Activated T-cell treated with anti-CD3 and anti-CD28 coated beads, Interleukin-2, amount 50 U/mL, for 1 hour (primary cell): ENCODE results near the gene MTX3.

Experiments used
- DNase-seq: peaks from one replicate; pipeline ENCODE4 v3.0.0-alpha.2; 2020

Gene MTX3

DNA sequence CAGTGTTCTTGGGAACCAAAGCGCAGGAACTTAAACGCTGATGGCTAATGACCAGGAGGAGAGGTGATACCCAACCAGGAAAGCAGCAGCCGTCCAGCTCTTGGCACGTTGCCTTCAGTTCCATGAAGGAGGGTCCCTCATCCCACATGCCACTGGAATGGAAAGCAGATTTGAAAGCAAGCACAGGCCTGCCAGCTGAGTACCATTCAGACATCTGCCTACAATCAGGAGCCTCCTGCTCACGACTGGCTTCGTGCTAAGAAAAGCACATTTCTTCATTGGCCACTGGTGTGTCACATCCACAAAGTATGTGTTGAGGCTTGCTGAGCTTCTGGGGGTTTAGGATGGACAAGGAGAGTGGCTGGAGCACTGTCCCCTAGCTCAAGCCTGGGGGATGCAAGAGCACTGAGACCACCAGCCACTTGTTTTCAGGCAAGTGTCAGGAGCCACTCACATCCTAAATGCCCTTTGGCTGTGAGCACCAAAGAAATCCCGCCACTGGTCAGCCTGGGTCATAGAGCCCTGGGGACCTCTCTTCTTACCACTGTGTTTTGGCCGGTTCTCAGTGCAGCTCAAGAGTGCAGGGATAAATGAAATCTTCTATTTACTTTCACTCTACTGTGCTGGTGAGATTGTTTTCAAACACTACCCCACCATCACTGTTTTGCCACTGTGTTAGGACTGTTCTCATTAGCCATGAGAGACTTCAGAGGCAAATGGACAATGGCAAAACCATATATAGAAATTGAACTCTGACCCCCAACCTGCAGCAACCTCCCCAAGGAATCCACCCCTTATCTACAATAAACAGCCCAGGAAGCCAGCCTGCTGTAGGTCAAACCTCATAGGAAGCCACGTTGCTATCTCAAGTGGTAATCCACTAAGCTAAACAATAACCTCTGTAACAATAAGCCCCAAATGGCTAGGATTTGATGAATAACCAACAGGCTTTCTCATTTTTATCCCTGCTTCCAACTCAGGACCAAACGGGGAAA, 58.3 kb downstream of the MTX3 start:
- no peak for DNase-seq

- no peak for DNase-seq
Measured at GRCh38 chr5:79931866-79932265, 59.2 kb downstream of the MTX3 start.

- no peak for DNase-seq
Measured at GRCh38 chr5:79931409-79931808, 59.7 kb downstream of the MTX3 start.

DNA sequence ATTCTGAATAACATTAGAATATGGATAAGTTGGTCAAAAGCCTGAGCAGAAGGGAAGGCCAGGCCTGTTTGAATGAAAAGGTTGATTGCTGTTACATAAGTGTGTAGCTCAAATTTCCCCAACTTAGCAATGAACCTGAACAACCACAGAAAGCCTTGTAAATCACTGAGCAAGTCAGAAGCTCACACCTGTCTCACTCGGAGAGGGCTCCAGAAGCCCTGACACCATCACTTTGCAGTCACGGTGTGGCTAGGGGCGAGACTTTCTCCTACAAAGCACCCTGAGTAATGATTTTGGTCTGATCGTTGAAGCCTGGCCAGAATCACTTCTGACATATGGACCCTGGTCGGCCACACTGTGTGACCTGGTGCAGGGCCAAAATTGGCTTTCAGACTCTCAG, 62.0 kb downstream of the MTX3 start:
- DNase-seq, result no peak
